IMR-90 (cell line): ENCODE measurements around the gene HMG20B. TPM values are rescaled to one million over a fixed set of nuclear protein-coding genes. Genes with fewer than 3 reads are reported as not detected.

Source experiments
- ATAC-seq: fragments of 200-7000 bp; cut with Tn5 transposase; 2 replicates; pipeline ENCODE4 v1.9.1; 2020; ENCODE audit warnings: low read depth, mild to moderate bottlenecking, moderate library complexity
- BruUV-seq: library from RNA; stranded (reverse); fragments of 400-500 nt; replicated peaks from 2 replicates; lab custom pipeline; 2021; lab: Mats Ljungman, UMichigan
- CTCF ChIA-PET: fragments of 300-600 bp; formaldehyde crosslinking; extraction: SDS; loops from one replicate; lab custom pipeline; 2021; ENCODE audit warnings: antibody characterized with exemption; lab: Yijun Ruan, JAX
- POLR2A ChIA-PET: fragments of 300-600 bp; sonication (Branson Sonifier 250); formaldehyde crosslinking; loops from one replicate; lab custom pipeline; 2022; ENCODE audit warnings: antibody characterized with exemption; ENCODE audit not compliant: unreplicated experiment; lab: Charles Lee
- DNase-seq: peaks from one replicate; pipeline ENCODE4 v3.0.0; 2013
- H2AFZ ChIP-seq: replicated peaks from 2 replicates; pipeline ENCODE3; 2013; ENCODE audit warnings: low read length, mild to moderate bottlenecking; ENCODE audit not compliant: poor library complexity
- H2AK5ac ChIP-seq: 2 replicates; pipeline ENCODE4 v1.6.1; 2013; ENCODE audit warnings: low read depth, low read length, inconsistent platforms
- H2AK9ac ChIP-seq: replicated peaks from 2 replicates; pipeline ENCODE3; 2013; ENCODE audit warnings: mild to moderate bottlenecking, low read depth, low read length, moderate library complexity; ENCODE audit not compliant: poor library complexity
- H2BK120ac ChIP-seq: 2 replicates; pipeline ENCODE4 v1.6.1; 2013; ENCODE audit warnings: low read depth, low read length, inconsistent platforms
- H2BK15ac ChIP-seq: 3 replicates; pipeline ENCODE4 v1.6.1; 2013; ENCODE audit warnings: low read depth, low read length, inconsistent platforms
- H2BK20ac ChIP-seq: 2 replicates; pipeline ENCODE4 v1.6.1; 2013; ENCODE audit warnings: low read depth, mild to moderate bottlenecking, inconsistent platforms, low read length, moderate library complexity
- H2BK5ac ChIP-seq: 2 replicates; pipeline ENCODE4 v1.6.1; 2013; ENCODE audit warnings: mild to moderate bottlenecking, low read depth, low read length, inconsistent platforms; ENCODE audit not compliant: poor library complexity, severe bottlenecking
- H3K14ac ChIP-seq: replicated peaks from 2 replicates; pipeline ENCODE4 v1.6.1; 2013; ENCODE audit warnings: low read depth, low read length, inconsistent platforms
- H3K18ac ChIP-seq: 2 replicates; pipeline ENCODE4 v1.6.1; 2013; ENCODE audit warnings: low read depth, low read length, control low read depth
- H3K23ac ChIP-seq: 2 replicates; pipeline ENCODE4 v1.6.1; 2013; ENCODE audit warnings: low read depth, low read length, inconsistent platforms
- H3K27ac ChIP-seq: 2 replicates; pipeline ENCODE4 v1.5.1; 2013; ENCODE audit warnings: mild to moderate bottlenecking, control low read depth, low read length; ENCODE audit not compliant: insufficient read depth
- H3K27me3 ChIP-seq: 2 replicates; pipeline ENCODE4 v1.6.1; 2013; ENCODE audit warnings: low read length; ENCODE audit not compliant: control insufficient read depth, insufficient read depth
- H3K36me3 ChIP-seq: 2 replicates; pipeline ENCODE4 v1.6.1; 2013; ENCODE audit warnings: low read length, mixed read lengths; ENCODE audit not compliant: control insufficient read depth, insufficient read depth
- H3K4ac ChIP-seq: 2 replicates; pipeline ENCODE4 v1.6.1; 2013; ENCODE audit warnings: low read depth, low read length, inconsistent platforms
- H3K4me1 ChIP-seq: 2 replicates; pipeline ENCODE4 v1.6.1; 2013; ENCODE audit warnings: low read length, mixed read lengths; ENCODE audit not compliant: control insufficient read depth, insufficient read depth
- H3K4me2 ChIP-seq: 2 replicates; pipeline ENCODE4 v1.6.1; 2013; ENCODE audit warnings: low read depth, mild to moderate bottlenecking, control low read depth, low read length, moderate library complexity
- H3K4me3 ChIP-seq: 2 replicates; pipeline ENCODE4 v1.5.1; 2013; ENCODE audit warnings: low read depth, mild to moderate bottlenecking, control low read depth, low read length, moderate library complexity; ENCODE audit not compliant: insufficient read depth
- H3K56ac ChIP-seq: 2 replicates; pipeline ENCODE4 v1.6.1; 2013; ENCODE audit warnings: low read length, inconsistent platforms; ENCODE audit not compliant: insufficient read depth; ENCODE audit errors: extremely low read depth
- H3K79me1 ChIP-seq, 2 experiments: 2 replicates each; pipeline ENCODE4 v1.6.1; 2013; ENCODE audit warnings: low read length in 2 of 2, inconsistent platforms in 1 of 2, low read depth in 1 of 2
- H3K9ac ChIP-seq: 2 replicates; pipeline ENCODE4 v1.6.1; 2013; ENCODE audit warnings: low read depth, low read length, control low read depth
- H3K9me1 ChIP-seq: 2 replicates; pipeline ENCODE4 v1.6.1; 2013; ENCODE audit warnings: low read length, inconsistent platforms; ENCODE audit not compliant: insufficient read depth
- H3K9me3 ChIP-seq: 2 replicates; pipeline ENCODE4 v1.6.1; 2013; ENCODE audit warnings: low read length; ENCODE audit not compliant: control insufficient read depth, insufficient read depth
- H4K20me1 ChIP-seq: 2 replicates; pipeline ENCODE4 v1.6.1; 2013; ENCODE audit warnings: low read length, inconsistent platforms; ENCODE audit not compliant: insufficient read depth
- H4K5ac ChIP-seq: 2 replicates; pipeline ENCODE4 v1.6.1; 2013; ENCODE audit warnings: mild to moderate bottlenecking, low read depth, low read length, control low read depth
- H4K8ac ChIP-seq, 2 experiments: 2 replicates each; pipeline ENCODE4 v1.6.1; 2013; ENCODE audit warnings: low read depth in 2 of 2, low read length in 2 of 2, control low read depth in 1 of 2, inconsistent platforms in 1 of 2
- H4K91ac ChIP-seq: 2 replicates; pipeline ENCODE4 v1.6.1; 2013; ENCODE audit warnings: low read depth, low read length, inconsistent platforms; ENCODE audit not compliant: insufficient read depth
- BHLHE40 ChIP-seq: fragments of 150-350 bp; IDR thresholded peaks from 2 replicates; pipeline ENCODE4 v1.6.1; 2016; ENCODE audit warnings: mild to moderate bottlenecking, low read depth, low read length
- CHD1 ChIP-seq: IDR thresholded peaks from 2 replicates; pipeline ENCODE4 v1.6.1; 2012; ENCODE audit warnings: low read depth, low read length, improper control_type of control experiment
- ELK1 ChIP-seq: fragments of 150-350 bp; IDR thresholded peaks from 2 replicates; pipeline ENCODE4 v1.6.1; 2016; ENCODE audit warnings: low read depth, mild to moderate bottlenecking, low read length, moderate library complexity, borderline replicate concordance
- FOS ChIP-seq: fragments of 150-350 bp; IDR thresholded peaks from 2 replicates; pipeline ENCODE4 v1.6.1; 2016; ENCODE audit warnings: low read depth, low read length
- MAFK ChIP-seq: IDR thresholded peaks from 2 replicates; pipeline ENCODE4 v1.6.1; 2012; ENCODE audit warnings: low read depth, low read length, improper control_type of control experiment
- MAZ ChIP-seq: IDR thresholded peaks from 2 replicates; pipeline ENCODE4 v1.6.1; 2012; ENCODE audit warnings: low read depth, mild to moderate bottlenecking, low read length, improper control_type of control experiment, moderate library complexity, borderline replicate concordance
- MXI1 ChIP-seq: IDR thresholded peaks from 2 replicates; pipeline ENCODE4 v1.6.1; 2012; ENCODE audit warnings: low read depth, mild to moderate bottlenecking, low read length, moderate library complexity, borderline replicate concordance
- NFE2L2 ChIP-seq: fragments of 150-350 bp; IDR thresholded peaks from 2 replicates; pipeline ENCODE4 v1.6.1; 2016; ENCODE audit warnings: low read depth, mild to moderate bottlenecking, low read length
- POLR2A ChIP-seq: IDR thresholded peaks from 2 replicates; pipeline ENCODE4 v1.6.1; 2012; ENCODE audit warnings: mild to moderate bottlenecking, low read depth, low read length
- RAD21 ChIP-seq: IDR thresholded peaks from 2 replicates; pipeline ENCODE4 v1.6.1; 2012; ENCODE audit warnings: low read length, improper control_type of control experiment
- RFX5 ChIP-seq: IDR thresholded peaks from 2 replicates; pipeline ENCODE4 v1.8.0; 2012; ENCODE audit warnings: low read depth, mild to moderate bottlenecking, low read length, moderate library complexity
- WGBS, 2 experiments: methylation state at CpG; one replicate each; pipeline versions ENCODE4 v1.1.5 to v1.1.7; 2013; ENCODE audit warnings: missing lambda C conversion rate in 2 of 2; ENCODE audit not compliant: insufficient read length in 1 of 2; ENCODE audit errors: extremely low coverage in 2 of 2; 5-methylcytosine and 5-hydroxymethylcytosine counted together
- dilution Hi-C: fragments of 300-500 bp; cut with HindIII; formaldehyde crosslinking; loops from one replicate; pipeline ENCODE4 v1.14.3; 2018; ENCODE audit warnings: low sequenced_read_pairs; ENCODE audit not compliant: unreplicated experiment
- in situ Hi-C: fragments of 300-500 bp; cut with MboI; formaldehyde crosslinking; loops from 3 replicates; pipeline ENCODE4 v1.14.3; 2019; ENCODE audit warnings: low sequenced_read_pairs, inconsistent platforms, mixed read lengths
- intact Hi-C: fragments of 100-400 bp; cut with micrococcal nuclease; formaldehyde crosslinking; loops from 2 replicates; pipeline ENCODE4 v1.10.0; 2022
- polyA plus RNA-seq, 3 experiments: library from polyadenylated mRNA; depleted of rRNA; stranded (reverse); fragments of >200 nt; gene quantifications; 2 replicates each; pipeline ENCODE4 v1.2.3, GENCODE V29; 2012; ENCODE audit warnings: low replicate concordance in 1 of 3
- total RNA-seq: library from RNA; depleted of rRNA; stranded (reverse); fragments of >200 nt; gene quantifications from 2 replicates; pipeline ENCODE4 v1.2.3, GENCODE V29; 2012
- TF ChIP-seq, protein P1 (sequence below): fragments of 150-350 bp; IDR thresholded peaks from 2 replicates; pipeline ENCODE4 v1.6.1; 2017; ENCODE audit warnings: mild to moderate bottlenecking, antibody characterized with exemption, low read length, low read depth
- TF ChIP-seq, protein P2 (sequence below): conservative IDR thresholded peaks from 2 replicates; pipeline ENCODE4 v1.5.1; 2012; ENCODE audit warnings: mild to moderate bottlenecking, low read depth, low read length, improper control_type of control experiment

Gene HMG20B
- total and polyA plus RNA-seq, 2 of the 4 experiments (the other 2 are of a cell fraction), result 57.5 to 63.8 TPM

GRCh38 chr19:3620817-3621547 lies 48.2 kb downstream of the HMG20B start (continued):
- TF ChIP-seq FOS, result no peak

- peaks cover 8% of the 10 kb centered on the region for H3K4me1 ChIP-seq
- intact Hi-C loops, result no loop called here
- no TSS peak for BruUV-seq
- TF ChIP-seq FOS, result no peak
- TF ChIP-seq MXI1, result no peak
- TF ChIP-seq POLR2A, result no peak
- no peak for TF ChIP-seq MAZ
- TF ChIP-seq, protein P1, sequence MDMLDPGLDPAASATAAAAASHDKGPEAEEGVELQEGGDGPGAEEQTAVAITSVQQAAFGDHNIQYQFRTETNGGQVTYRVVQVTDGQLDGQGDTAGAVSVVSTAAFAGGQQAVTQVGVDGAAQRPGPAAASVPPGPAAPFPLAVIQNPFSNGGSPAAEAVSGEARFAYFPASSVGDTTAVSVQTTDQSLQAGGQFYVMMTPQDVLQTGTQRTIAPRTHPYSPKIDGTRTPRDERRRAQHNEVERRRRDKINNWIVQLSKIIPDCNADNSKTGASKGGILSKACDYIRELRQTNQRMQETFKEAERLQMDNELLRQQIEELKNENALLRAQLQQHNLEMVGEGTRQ, result no peak
- no peak for TF ChIP-seq RAD21
- TF ChIP-seq CHD1, result no peak
- TF ChIP-seq ELK1, result no peak
- TF ChIP-seq RFX5, result no peak
- no peak for TF ChIP-seq MAFK
- TF ChIP-seq, protein P2, sequence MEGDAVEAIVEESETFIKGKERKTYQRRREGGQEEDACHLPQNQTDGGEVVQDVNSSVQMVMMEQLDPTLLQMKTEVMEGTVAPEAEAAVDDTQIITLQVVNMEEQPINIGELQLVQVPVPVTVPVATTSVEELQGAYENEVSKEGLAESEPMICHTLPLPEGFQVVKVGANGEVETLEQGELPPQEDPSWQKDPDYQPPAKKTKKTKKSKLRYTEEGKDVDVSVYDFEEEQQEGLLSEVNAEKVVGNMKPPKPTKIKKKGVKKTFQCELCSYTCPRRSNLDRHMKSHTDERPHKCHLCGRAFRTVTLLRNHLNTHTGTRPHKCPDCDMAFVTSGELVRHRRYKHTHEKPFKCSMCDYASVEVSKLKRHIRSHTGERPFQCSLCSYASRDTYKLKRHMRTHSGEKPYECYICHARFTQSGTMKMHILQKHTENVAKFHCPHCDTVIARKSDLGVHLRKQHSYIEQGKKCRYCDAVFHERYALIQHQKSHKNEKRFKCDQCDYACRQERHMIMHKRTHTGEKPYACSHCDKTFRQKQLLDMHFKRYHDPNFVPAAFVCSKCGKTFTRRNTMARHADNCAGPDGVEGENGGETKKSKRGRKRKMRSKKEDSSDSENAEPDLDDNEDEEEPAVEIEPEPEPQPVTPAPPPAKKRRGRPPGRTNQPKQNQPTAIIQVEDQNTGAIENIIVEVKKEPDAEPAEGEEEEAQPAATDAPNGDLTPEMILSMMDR, result no peak
- no peak for TF ChIP-seq NFE2L2
- no peak for TF ChIP-seq BHLHE40
Measured at GRCh38 chr19:3621689-3622088, 48.9 kb downstream of the HMG20B start.

More at GRCh38 chr19:3621689-3622088, 48.9 kb downstream of the HMG20B start:
- no peak overlapping the region for H3K18ac ChIP-seq
- no peak overlapping the region for H2BK20ac ChIP-seq
- in situ Hi-C loops (loop anchor here (25.0 kb wide), 1 partner anchor 309 kb away; no protein-coding TSS in a partner anchor), dilution Hi-C loops (no loop called here)
- H3K27me3 ChIP-seq, result no peaks in the 10 kb centered on the region
- no peak overlapping the region for H4K8ac ChIP-seq
- no peak overlapping the region for H3K27ac ChIP-seq
- no peak overlapping the region for H3K4me2 ChIP-seq
- peaks cover 14 to 41% of the 10 kb centered on the region in 2 experiments; a peak in 3 of 4 replicates for H3K79me1 ChIP-seq
- no peak overlapping the region for H2BK15ac ChIP-seq
- no peak overlapping the region for H3K4me3 ChIP-seq
- no peak overlapping the region for H2AFZ ChIP-seq
- no peaks in the 10 kb centered on the region for H3K9me1 ChIP-seq
- ATAC-seq (no peak), DNase-seq (no peak)
- POLR2A ChIA-PET, result no interaction called here
- peaks cover 24% of the 10 kb centered on the region for H4K20me1 ChIP-seq
- H3K56ac ChIP-seq, result no peak overlapping the region
- no peak overlapping the region for H4K91ac ChIP-seq
- WGBS, 2 experiments, result 92% methylated on average over 2 of the region's 15 CpGs; no CpG with 5 or more reads in 1 of the 2 experiments
- H2BK120ac ChIP-seq, result no peak overlapping the region
- no peak overlapping the region for H2AK5ac ChIP-seq
- H3K14ac ChIP-seq, result no peak overlapping the region
- no peak overlapping the region for H4K5ac ChIP-seq
- H3K23ac ChIP-seq, result no peak overlapping the region
- no peak overlapping the region for H2BK5ac ChIP-seq
- no peak overlapping the region for H3K4ac ChIP-seq
- H3K9ac ChIP-seq, result no peak overlapping the region
- CTCF ChIA-PET, result no interaction called here
- H3K36me3 ChIP-seq, result peaks cover 26% of the 10 kb centered on the region
- no peaks in the 10 kb centered on the region for H3K9me3 ChIP-seq
- H2AK9ac ChIP-seq, result no peak overlapping the region
